Dermis microvascular lymphatic vessel endothelial cell (primary cell): Measurements from ENCODE around the gene NEURL3. TPM values are rescaled to one million over a fixed set of nuclear protein-coding genes. Genes with fewer than 3 reads are reported as not detected.
A peak's percentile ranks its signal among the peaks of the same experiment; 100 is the strongest.
"Not testable (repeated sequence)": the region's sequence is repeated elsewhere in the genome, so short reads cannot be mapped to it uniquely, and the experiment has no call there.

ENCODE experiments used
- DNase-seq, 2 donors: peaks; one replicate each; pipeline versions ENCODE4 v3.0.0 to v3.0.0-alpha.2; 2010; ENCODE audit warnings: low read depth in 2 of 2
- total RNA-seq: library from RNA; depleted of rRNA; stranded (reverse); fragments of >200 nt; gene quantifications from 2 replicates; pipeline ENCODE4 v1.2.1, GENCODE V29; 2014

NEURL3 gene
- total RNA-seq, 1 donor from 2014 or later = 0.13 TPM

GRCh38 chr2:96508521-96509113 is 3.5 kb upstream of the NEURL3 start:
- no peak for DNase-seq

DNA sequence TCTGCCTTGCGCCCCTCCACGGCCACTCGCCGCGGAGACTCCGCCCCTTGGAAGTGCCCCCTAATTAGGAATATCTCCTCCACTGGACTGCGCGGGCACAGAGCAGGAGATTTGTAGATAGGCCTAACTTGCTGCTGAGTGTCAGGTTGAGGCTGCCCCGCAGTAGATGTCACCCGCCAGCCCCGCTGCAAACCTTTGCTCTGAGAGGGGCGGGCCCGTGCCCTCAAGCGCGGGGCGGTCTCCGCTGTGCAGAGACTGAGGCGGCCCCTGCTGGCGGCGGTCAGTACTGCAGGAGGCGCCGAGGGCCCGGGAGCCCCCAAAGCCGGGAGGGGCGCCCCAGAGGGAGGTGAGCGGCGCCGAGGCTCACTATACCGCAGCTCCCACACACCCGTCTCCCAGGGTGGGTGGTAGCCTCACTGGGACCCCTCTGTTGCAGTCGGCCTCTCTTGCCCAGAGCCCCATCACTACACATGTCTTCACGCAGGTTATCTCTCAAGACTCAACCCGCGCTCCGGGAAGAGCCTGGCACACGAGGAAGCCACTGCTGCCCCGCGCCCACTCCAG is 2.9 kb upstream of the NEURL3 start:
- peak in 1 of 2 donors; percentile 61 for DNase-seq

DNA sequence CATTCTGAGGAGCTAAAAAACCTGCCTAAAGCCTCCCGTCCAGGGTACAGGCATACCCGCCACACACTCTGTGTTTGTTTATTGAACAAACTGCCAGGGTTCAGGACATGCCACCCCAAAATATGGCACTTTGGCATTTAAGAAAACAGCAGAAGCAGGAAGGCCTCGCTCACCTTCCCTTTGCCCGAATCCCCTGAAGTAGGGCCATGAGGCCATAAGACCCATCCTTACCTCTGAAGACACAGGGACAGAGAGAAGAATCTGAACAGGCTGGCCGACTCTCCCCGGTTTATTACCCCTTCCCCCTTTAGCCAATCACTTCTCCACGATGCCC is 1.7 kb upstream of the NEURL3 start:
- DNase-seq = no peak

DNA sequence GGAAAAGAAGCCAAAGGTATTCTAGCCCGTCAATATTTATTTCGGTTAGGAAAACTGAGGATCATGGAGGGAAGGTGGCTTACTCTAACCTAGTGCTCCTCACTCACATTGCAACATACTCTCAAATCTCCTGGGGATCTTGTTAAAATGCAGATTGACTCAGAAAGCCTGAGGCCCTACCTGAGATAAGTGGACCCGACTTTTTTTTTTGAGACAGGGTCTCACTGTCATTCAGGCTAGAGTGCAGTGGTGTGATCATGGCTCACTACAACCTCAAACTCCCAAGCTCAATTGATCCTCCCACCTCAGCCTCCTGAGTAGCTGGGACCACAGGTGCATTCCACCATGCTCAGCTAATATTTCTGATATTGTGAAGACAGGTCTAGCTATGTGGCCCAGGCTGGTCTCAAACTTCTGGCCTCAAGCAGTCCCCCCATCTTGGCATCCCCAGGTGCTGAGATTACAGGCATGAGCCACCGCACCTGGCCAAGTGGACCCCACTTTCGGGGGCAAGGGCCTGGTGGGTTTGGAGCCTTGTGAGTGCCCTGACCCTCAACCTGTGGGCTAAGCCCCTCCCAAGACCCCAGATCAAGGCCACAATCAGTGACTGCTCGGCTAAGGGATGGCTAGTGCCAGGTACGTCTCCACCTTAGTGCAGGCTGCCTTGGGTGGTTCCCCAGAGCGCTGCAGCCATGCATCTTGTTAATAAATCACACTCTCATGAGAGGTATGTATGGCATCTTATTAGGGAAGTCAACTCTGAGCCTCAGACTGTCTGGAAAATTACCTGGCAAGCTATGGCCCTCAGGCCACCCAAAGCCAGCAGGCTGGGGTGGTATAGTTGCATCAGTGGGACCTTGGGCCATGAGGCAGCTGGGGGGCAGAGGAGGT is 1.1 kb upstream of the NEURL3 start:
- DNase-seq = no peak

- DNase-seq = no peak
Observed at GRCh38 chr2:96503637-96504243, 1.4 kb downstream of the NEURL3 start.

GRCh38 chr2:96502891-96503636 is 2.1 kb downstream of the NEURL3 start:
- DNase-seq = peak in 1 of 2 donors; percentile 21

DNA sequence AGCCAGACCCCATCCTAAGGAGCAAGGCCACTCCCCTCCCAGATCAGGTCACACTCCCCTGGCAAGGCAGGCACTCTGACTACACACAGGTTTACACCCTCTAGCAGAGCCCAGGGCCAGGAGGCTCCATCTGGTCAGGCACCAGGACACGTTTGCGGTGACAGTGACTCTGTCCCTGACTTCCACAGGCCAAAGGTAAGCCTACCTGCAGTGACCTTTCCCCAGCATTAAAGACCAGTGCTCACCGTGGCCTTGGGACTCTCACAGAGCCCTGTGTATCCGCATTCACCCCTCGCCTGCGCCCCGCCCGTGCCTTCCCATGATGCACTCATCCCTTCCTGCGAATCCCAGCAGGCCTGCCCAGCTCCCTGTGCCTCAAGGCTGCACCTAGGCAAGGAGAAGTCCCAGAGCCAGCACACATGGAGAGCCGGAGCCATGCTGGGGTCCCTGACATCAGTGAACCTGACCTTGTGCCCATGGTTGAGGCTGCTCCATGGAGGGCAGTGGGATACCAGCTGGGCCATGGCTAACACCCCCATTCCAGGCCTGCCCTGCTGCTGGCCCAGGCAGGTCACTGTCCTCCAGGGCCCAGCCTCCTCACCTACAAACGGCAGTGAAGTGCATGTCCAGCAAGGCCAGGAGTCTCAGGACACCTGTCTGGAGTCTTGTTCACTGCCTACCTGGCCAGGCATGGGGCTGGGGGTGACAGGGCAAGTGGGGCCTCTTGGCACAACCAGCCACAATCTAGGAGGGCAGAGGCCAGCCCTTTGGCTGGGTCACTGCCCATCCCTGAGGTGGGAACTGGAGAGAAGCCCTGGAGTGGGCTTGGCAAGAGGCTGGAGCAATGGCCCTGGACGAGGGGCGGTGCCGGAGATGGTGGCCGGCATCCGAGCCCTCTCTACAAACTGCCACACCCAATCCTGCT is 3.0 kb downstream of the NEURL3 start:
- DNase-seq = no peak

DNA sequence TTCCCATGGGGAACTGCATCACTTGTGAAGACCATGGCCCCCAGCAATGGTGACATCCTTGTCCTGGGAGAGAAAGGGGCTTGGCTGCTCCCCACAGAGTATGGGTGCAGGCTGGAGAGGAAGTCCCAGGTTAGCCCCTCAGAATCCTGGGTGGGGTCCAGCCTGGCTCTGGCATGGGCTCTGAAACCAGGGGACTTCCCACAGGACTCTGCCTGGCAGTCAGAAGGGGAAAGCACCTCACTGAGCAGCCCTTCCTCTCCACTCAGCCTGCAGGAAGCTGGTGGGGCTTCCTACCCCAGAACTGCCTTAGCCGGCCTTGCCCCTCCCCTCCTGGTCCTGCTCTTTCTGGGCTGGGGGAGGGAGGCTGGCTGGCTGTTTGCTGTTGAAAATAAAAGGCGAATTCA is 3.7 kb downstream of the NEURL3 start:
- DNase-seq = peak; percentile 18 to 71

DNA sequence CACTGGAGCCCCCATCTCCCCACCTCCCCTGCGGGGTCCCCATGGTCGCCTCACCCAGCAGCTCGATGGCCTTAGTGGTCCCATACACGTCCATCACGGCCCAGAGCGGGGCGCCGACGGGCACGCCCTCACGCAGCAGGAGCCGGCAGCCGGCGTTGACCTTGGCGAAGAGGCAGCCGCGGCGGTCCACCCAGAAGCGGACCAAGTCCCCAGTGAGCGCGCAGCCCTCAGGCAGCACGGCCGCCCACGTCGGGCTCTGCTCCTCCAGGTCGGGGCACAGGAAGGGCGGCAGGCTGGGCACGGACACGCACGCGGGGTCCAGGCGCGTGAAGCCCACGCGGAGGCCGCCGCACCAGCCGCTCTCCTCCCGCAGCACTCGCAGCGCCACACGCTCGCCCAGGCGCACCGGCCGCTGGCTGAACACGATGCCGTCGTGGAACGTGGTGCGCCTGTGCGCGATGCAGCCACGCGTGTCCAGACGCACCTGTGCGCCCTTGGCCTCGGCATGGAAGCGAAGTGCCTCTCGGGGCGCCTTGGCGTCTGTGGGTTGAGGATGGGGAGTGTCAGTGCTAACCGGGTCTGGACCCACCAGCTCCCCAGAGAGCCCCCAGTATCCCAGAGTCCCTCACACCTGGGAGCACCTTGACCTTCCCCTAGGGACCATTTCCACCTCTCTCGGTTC is 4.6 kb downstream of the NEURL3 start:
- DNase-seq = no peak

- no peak for DNase-seq
Observed at GRCh38 chr2:96499061-96499960, 5.8 kb downstream of the NEURL3 start.

- not testable (repeated sequence) for DNase-seq
Observed at GRCh38 chr2:96498611-96499010, 6.5 kb downstream of the NEURL3 start.

GRCh38 chr2:96498021-96498431 is 7.1 kb downstream of the NEURL3 start:
- DNase-seq = no peak

DNA sequence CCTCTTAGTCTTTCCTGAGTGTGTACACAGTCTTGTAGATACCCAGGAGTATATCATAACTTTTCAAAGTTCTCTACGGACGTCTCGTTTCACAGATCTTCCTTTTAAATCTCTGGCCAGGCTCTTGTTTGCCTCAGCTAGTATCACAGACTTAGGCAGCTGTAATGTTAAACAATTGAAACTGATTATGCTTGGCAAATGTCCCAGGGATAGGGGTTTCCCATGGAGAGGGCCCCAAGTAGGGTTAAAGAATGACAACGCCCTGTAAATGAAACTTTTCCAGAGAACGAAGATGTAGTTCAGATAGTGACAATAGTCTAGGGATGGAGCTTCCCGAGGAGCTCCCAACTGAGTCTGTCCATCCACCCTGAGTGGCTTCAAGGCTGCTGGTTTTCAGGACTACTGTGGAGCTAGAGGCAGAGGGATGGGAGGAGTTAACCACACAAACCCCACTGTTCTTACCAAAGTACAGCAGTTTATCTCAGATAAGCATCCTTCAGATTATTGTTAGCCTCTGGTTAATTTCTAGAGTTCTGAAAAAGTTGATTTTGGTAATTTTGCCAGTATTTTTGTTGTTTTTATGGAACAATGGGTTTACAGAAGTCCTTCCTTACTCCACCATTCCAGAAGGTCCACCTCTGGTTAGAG is 9.1 kb downstream of the NEURL3 start:
- peak in 1 of 2 donors; percentile 70 for DNase-seq

DNA sequence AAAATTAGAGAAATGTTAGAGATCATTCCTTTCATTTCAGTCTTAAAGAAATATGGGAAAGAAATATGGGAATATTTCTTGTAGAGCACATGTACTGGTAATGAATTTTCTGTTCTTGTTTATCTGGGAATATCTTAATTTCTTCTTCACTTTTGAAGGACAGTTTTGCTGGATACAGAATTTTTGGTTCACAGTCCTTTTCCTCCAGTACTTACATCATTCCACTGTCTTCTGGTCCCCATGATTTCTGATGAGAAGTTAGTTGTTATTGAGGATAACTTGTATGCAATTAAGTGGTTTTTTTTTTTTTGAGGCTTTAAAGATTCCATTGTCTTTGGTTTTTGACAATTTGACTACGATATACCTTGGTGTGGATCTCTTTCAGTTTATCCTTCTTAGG is 11.0 kb downstream of the NEURL3 start:
- DNase-seq = no peak

- DNase-seq = no peak
Observed at GRCh38 chr2:96493072-96493471, 12.1 kb downstream of the NEURL3 start.

- no peak for DNase-seq
Observed at GRCh38 chr2:96491860-96492497, 13.2 kb downstream of the NEURL3 start.

DNA sequence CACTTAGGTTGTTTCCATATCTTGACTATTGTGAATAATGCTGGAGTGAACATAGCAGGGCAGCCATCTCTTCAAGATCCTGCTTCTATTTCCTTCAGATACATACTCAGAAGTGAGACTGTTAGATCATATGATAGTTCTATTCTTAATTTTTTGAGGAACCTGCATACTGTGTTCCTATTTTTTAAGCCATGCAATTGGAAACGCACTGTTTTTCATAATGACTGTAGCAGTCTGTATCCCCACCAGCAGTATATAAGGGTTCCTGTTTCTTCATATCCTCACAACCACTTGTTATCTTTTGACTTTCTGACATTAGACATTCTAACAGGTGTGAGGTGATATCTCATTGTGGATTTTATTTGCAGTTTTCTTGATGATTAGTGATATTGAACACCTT is 15.5 kb downstream of the NEURL3 start:
- DNase-seq = no peak

GRCh38 chr2:96489261-96489660 is 15.9 kb downstream of the NEURL3 start:
- DNase-seq = no peak
